ENCODE measurements around the gene EXD2.
"Not testable (repeated sequence)": the region's sequence is repeated elsewhere in the genome, so short reads cannot be mapped to it uniquely, and the experiment has no call there.

Gene EXD2

GRCh38 chr14:69259168-69259526, 67.8 kb downstream of the EXD2 start:
- no peak for DNase-seq

- peak in 1 of 2 experiments; percentile 55 for DNase-seq
Measured at GRCh38 chr14:69259527-69260189, 68.4 kb downstream of the EXD2 start, which contains the start of gene GALNT16. GALNT16 (plus strand) TSS chr14:69260158; CDS start chr14:69260291, 133 bp downstream.

- DNase-seq: peak in 1 of 2 experiments; percentile 38
Measured at GRCh38 chr14:69260190-69260860, 69.0 kb downstream of the EXD2 start.

DNA sequence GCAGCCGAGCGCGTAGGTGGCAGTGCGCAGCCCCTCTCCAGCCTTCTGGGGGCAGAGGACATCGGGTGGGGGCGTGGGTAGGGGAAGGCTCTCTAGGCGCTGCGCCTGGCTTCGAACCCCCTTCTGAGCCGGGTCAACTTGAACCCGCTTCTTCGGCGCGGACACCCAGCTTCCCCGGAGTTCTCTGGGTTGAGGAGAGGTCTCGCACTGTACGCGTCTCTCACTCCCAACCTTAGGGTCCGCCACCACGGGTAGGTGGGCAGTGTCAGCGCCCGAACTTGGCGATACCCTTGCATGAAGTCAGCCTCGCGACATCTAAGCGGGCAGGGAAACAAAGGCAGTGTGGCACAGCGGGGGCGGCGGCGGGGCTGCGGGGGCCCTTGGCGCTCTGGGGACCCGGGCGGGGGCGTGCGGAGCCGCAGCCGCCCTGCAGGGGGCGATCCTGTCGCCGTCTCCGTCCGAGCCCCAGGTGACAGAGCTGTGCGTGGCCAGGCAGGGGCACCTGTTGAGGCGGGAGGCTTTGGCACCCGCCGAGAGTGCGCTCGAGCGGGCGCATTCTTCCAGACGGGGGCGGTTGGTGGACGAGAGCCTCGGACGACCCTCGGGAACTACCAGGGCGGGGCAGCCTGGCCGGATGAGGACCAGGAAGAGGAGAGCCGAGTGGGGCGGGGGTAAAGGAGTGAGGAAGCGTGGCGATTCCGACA, 69.7 kb downstream of the EXD2 start:
- DNase-seq: no peak

DNA sequence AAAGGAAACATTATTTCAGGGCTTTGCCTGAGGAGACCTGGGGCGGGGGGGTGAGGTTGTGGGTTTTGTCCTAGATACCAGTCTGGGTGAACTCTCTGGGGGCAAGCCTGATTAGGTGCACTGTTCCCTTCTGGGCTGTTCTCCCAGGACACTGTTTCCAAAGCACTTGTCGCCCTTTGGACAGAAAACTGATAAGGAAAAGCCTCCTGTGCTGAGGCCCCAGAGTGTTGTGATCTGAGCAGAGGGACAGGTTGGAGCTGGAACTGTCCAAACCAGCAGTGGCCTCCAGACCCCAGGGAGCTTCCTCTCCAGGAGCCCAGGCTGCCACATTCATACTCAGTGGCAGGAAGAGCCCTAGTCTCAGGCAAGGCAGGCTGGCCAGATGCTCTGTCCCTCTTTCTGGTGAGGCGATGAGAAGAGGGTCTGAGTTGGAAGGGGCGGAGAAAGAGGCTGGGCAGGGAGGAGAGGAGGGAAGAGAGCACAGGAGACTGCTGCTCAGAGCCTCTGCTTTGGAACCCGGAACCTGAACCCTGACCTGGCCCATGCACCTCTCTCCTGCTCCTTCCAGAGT, 70.5 kb downstream of the EXD2 start:
- peak in 1 of 2 experiments; percentile 68 for DNase-seq

DNA sequence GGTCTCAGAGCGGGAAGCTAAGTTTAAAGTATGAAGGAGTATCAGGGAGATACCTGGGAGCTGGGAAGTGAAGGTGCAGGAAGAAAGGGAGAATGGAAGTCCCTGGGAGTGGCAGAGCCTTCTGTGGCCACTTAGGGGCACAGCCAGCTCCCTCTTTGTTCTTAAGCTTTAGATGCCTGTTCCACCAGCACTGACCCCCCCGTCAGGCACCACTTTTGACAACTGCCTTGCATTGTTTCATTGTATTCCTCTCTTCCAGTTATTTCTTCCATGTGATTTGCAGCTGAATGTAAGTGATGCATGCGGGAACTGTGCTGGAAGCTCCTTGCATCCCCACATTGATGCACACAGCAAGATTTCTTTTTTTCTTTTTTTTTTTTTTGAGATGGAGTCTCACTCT, 71.2 kb downstream of the EXD2 start:
- no peak for DNase-seq

GRCh38 chr14:69263364-69263763, 72.1 kb downstream of the EXD2 start:
- DNase-seq: peak; percentile 74 to 86

GRCh38 chr14:69263771-69264170, 72.5 kb downstream of the EXD2 start:
- DNase-seq: peak; percentile 48 to 73

- no peak for DNase-seq
Measured at GRCh38 chr14:69266572-69267345, 75.5 kb downstream of the EXD2 start.

DNA sequence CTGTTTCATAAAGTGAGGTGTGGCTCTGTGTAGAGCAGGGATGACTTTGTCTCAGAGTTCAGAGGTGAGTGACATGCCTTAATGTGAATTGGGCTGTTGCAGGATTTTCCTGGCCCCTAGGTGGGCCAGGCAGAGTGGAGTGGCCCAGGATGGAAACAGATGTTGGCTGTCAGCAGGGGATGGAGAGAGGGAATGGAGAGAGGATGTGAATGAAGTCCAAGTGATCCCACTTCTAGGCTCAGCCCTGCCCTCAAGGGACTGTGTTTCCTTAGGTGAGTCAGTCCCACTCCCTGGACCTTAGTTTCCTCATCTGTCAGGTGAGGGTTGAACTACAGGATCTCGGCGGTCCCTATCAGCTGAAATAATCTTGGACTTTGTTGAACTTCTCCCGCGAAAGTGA, 76.2 kb downstream of the EXD2 start:
- DNase-seq: no peak

GRCh38 chr14:69268223-69268622, 76.9 kb downstream of the EXD2 start:
- no peak for DNase-seq

DNA sequence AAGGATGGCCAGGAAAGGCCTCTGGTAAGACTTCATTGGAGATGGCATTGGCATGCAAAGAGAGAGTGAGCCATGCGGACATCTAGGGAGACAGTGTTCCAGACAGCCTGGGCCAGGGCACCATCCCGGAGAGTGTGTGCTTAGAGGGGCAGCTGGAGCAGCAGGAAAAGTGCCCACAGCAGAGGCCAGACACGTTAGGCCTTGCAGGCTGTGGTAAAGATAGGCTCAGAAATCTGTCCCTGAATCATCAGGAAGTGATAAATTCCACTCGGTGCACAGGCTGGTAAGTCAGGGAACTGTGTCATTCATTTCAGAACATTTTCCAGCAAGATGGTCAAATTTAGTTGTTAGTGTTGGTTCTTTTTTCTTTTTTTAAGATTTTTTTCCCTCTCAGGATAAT, 77.5 kb downstream of the EXD2 start:
- no peak for DNase-seq

GRCh38 chr14:69269381-69269780, 78.1 kb downstream of the EXD2 start:
- no peak for DNase-seq

- no peak for DNase-seq
Measured at GRCh38 chr14:69270097-69270496, 78.8 kb downstream of the EXD2 start.

DNA sequence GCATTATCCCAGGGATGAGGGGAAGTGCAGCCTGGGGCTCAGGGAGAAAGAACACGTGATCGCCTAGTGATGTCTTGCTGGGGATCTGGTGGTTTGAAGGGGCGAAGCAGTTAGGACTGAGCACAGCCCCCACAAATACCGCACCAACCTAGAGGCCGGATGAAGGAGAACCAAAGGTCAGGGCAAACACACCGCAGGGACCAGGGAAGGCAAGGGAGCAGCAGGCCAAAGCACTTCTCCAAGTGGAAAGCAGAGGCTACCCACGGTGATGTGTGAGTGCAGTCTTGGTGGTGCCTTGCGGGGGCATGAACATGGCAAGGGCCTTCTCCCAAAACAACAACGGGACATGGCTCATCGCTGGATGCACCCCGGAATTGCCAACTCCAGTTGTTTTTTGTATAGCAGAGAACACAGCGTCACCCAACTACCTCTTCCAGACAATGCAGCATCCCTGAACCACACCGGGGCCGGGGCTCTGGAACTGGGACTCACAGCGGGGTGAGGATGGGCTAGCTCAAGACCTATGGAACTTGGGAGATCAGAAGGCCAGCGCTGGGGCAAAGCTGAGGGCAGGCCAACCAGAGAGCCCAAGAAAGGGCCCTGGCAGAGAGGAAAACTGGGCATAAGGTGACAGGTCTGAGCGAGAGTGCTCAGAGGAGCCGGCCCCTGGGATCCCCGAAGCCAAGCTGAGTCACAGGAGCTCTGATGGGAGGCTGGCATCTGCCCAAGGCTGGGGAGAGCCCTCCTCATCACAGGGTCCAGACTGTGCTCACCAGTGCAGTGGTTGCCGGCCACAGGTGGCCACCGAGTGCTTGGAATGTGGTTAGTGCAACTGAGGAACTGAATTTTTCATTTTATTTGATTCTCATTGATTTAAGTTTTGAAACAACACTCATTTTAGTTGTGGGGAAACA, 79.8 kb downstream of the EXD2 start:
- DNase-seq: no peak

DNA sequence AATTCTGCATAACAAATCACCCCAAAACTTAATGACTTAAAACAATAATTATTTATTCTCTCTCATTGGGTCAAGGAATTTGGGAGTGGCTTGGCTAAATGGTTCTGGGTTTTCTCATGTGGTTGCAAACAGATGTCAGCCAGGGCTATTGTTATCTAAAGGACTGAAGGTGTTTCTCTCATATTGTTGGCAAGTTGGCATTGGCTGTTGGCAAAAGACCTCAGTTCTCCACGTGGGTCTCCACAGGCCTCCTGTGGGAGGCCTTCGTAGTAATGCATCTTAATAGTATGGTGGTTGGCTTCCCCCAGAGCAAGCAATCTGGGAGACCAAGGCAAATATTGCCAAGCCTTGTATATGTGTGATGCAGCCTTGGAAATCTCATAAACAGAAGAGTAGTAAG, 83.0 kb downstream of the EXD2 start:
- no peak for DNase-seq

- DNase-seq: no peak
Measured at GRCh38 chr14:69275331-69275730, 84.0 kb downstream of the EXD2 start.

GRCh38 chr14:69277356-69277755, 86.1 kb downstream of the EXD2 start:
- not testable (repeated sequence) for DNase-seq

GRCh38 chr14:69280746-69281291, 89.5 kb downstream of the EXD2 start:
- DNase-seq: no peak

DNA sequence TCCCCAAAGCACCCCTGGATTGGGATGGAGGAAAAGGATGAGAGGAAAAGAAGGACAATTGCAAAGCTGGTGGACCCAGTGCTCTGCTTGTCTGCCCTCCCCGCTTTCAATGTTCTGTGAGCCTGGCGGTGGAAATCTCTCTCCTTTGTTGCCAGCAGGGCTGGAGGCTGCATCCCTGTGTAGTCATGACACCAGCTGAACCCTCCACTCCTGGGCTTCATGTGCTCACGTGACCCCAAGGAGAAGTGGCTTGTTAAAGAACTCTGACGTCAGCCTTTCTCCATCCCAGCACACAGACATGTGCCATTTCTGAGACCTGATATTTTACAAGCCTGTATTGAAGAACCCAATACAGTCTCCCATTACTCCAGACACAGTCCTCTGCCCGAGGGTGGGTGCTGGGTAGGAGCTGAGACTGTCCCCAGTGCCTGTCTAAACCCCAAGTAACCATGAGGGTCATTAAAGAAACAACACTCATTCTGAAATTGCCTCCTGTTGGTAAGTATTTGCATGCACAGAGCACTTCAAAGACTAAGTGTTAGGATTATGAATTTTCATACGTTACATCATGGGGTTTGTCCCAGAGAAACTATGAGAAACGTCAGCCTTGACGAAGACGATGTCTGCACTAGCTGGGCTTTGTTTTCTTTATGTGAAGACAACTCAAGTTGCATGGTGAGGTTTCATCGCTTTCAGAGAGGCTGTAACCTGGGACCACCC, 90.3 kb downstream of the EXD2 start:
- no peak for DNase-seq

GRCh38 chr14:69282448-69282847, 91.2 kb downstream of the EXD2 start:
- DNase-seq: no peak
